CD4-positive, alpha-beta T cell treated with Interleukin-21 for 1 hour (primary cell): ENCODE results near the gene OR10P1.

Experiments used
- DNase-seq: peaks from one replicate; pipeline ENCODE4 v3.0.0-alpha.2; 2020

The OR10P1 gene

DNA sequence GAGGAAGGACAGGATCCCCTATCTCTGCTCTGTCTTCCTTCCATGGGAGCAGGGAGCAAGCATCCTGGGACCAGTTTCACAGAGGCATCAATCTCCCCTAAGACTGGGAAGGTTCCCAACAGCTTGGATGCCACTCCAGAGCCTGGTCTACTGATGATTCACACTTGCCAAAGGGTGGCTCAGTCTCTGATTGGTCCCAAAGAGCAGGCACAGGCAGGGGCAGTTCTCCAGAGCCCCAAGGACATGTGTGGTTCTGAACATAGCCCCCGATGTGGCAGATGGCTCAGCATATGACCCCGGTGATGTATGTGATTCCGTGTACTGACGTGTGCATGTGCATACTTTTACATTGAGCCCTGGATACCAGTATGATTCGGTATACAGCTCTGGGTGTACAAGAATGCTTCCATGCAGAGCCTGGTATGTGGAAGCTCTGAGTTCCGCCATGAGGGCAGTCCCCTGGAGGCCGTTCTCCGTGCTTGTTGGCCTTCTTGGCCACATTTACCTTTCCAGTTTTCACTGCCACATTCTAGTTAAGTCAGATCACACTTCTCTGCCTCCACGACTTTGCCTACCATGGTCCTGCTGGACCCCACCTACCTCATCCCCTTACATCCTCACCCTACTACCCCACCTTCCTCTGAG, 49.8 kb downstream of the OR10P1 start:
- DNase-seq: no peak
